AG09319 (cell line): Measurements from ENCODE around the gene GABRA1.

Experiments
- DNase-seq: peaks from one replicate; pipeline ENCODE4 v3.0.0-alpha.2; 2010; ENCODE audit warnings: low read depth; ENCODE audit errors: extremely low read depth
- CTCF ChIP-seq: IDR thresholded peaks from 2 replicates; pipeline ENCODE4 v1.5.1; 2011; ENCODE audit warnings: low read depth, mild to moderate bottlenecking, inconsistent platforms, low read length, moderate library complexity

Gene GABRA1

GRCh38 chr5:161857358-161857757, 9.4 kb downstream of the GABRA1 start:
- DNase-seq = no peak
- TF ChIP-seq CTCF = no peak

GRCh38 chr5:161863259-161863658, 15.3 kb downstream of the GABRA1 start:
- no peak for DNase-seq
- TF ChIP-seq CTCF = no peak

- no peak for DNase-seq
- no peak for TF ChIP-seq CTCF
Measured at GRCh38 chr5:161863811-161864210, 15.9 kb downstream of the GABRA1 start.

- no peak for TF ChIP-seq CTCF
- no peak for DNase-seq
Measured at GRCh38 chr5:161865510-161865909, 17.6 kb downstream of the GABRA1 start.

- no peak for TF ChIP-seq CTCF
- no peak for DNase-seq
Measured at GRCh38 chr5:161889971-161890370, 42.1 kb downstream of the GABRA1 start.

GRCh38 chr5:161895514-161895913, 47.6 kb downstream of the GABRA1 start:
- no peak for TF ChIP-seq CTCF
- DNase-seq = no peak

- TF ChIP-seq CTCF = no peak
- DNase-seq = no peak
Measured at GRCh38 chr5:161897033-161897432, 49.1 kb downstream of the GABRA1 start.
